Brain microvascular endothelial cell (primary cell): ENCODE measurements around the gene CD34.

Experiments
- DNase-seq: peaks from one replicate; pipeline ENCODE4 v3.0.0-alpha.2; 2020
- H3K27ac ChIP-seq: fragments of 250-450 bp; sonication (Bioruptor Pico); 2 replicates; pipeline ENCODE4 v1.5.1; 2020; ENCODE audit warnings: mild to moderate bottlenecking, moderate library complexity
- H3K27me3 ChIP-seq: fragments of 250-450 bp; sonication (Bioruptor Pico); replicated peaks from 2 replicates; pipeline ENCODE4 v1.5.1; 2020; ENCODE audit warnings: mild to moderate bottlenecking
- H3K36me3 ChIP-seq: fragments of 250-450 bp; sonication (Bioruptor Pico); replicated peaks from 2 replicates; pipeline ENCODE4 v1.5.1; 2020; ENCODE audit warnings: mild to moderate bottlenecking
- H3K4me3 ChIP-seq: 2 replicates; pipeline ENCODE4 v1.5.1; 2011; ENCODE audit warnings: low read depth, mild to moderate bottlenecking, control low read depth, low read length, moderate library complexity
- CTCF ChIP-seq: IDR thresholded peaks from 2 replicates; pipeline ENCODE4 v1.5.1; 2011; ENCODE audit warnings: low read depth, mild to moderate bottlenecking, moderate library complexity, low read length, control low read depth, inconsistent platforms; ENCODE audit errors: missing control alignments
- in situ Hi-C: cut with HindIII; loops from 2 replicates; pipeline ENCODE4 v1.10.0; 2017; ENCODE audit warnings: low sequenced_read_pairs, low pct_ligation_motif_present

The CD34 gene

GRCh38 chr1:207869859-207870258, 41.1 kb downstream of the CD34 start:
- no peak for TF ChIP-seq CTCF
- Histone ChIP-seq H3K4me3 (no peak overlapping the region), H3K27ac (no peak overlapping the region), H3K27me3 (no peaks in the 10 kb centered on the region), H3K36me3 (no peaks in the 10 kb centered on the region)
- no peak for DNase-seq
- in situ Hi-C loops: no loop called here

GRCh38 chr1:207868774-207869721, 41.9 kb downstream of the CD34 start:
- TF ChIP-seq CTCF: peak; percentile 62
- Histone ChIP-seq H3K27me3 (no peaks in the 10 kb centered on the region), H3K4me3 (peak overlapping the region; percentile 69), H3K36me3 (no peaks in the 10 kb centered on the region), H3K27ac (peak overlapping the region; percentile 38)
- in situ Hi-C loops: no loop called here
- DNase-seq: peak; percentile 50

GRCh38 chr1:207868251-207868773, 42.6 kb downstream of the CD34 start:
- no peaks in the 10 kb centered on the region for H3K36me3 ChIP-seq
- TF ChIP-seq CTCF: no peak
- peak; percentile 27 for DNase-seq
- no peaks in the 10 kb centered on the region for H3K27me3 ChIP-seq
- H3K4me3 ChIP-seq: peak overlapping the region; percentile 69
- peak overlapping the region; percentile 38 for H3K27ac ChIP-seq
- in situ Hi-C loops: no loop called here

- Histone ChIP-seq H3K27ac (no peak overlapping the region), H3K36me3 (no peaks in the 10 kb centered on the region), H3K27me3 (no peaks in the 10 kb centered on the region), H3K4me3 (peak overlapping the region; percentile 69)
- in situ Hi-C loops: no loop called here
- DNase-seq: no peak
- no peak for TF ChIP-seq CTCF
Measured at GRCh38 chr1:207867136-207868109, 43.5 kb downstream of the CD34 start.

GRCh38 chr1:207866471-207867135, 44.3 kb downstream of the CD34 start:
- no peaks in the 10 kb centered on the region for H3K36me3 ChIP-seq
- no peak overlapping the region for H3K4me3 ChIP-seq
- peak; percentile 64 for DNase-seq
- H3K27ac ChIP-seq: no peak overlapping the region
- H3K27me3 ChIP-seq: no peaks in the 10 kb centered on the region
- in situ Hi-C loops: no loop called here
- no peak for TF ChIP-seq CTCF
